Effector CD8-positive, alpha-beta T cell (primary cell): Measurements from ENCODE around the gene SYNJ1.
"Not testable (repeated sequence)": the region's sequence is repeated elsewhere in the genome, so short reads cannot be mapped to it uniquely, and the experiment has no call there.

Experiments used
- DNase-seq: peaks from one replicate; lab custom pipeline; 2025; lab: John Stamatoyannopoulos, UW

Gene SYNJ1

GRCh38 chr21:32612075-32612998 is 115.5 kb downstream of the SYNJ1 start, which contains the start of gene CFAP298:
Gene CFAP298 (minus strand): TSS chr21:32612377. CDS start chr21:32612243, 134 bp downstream.
- DNase-seq = peak; percentile 81

- no peak for DNase-seq
Observed at GRCh38 chr21:32611471-32611997, 116.3 kb downstream of the SYNJ1 start.

DNA sequence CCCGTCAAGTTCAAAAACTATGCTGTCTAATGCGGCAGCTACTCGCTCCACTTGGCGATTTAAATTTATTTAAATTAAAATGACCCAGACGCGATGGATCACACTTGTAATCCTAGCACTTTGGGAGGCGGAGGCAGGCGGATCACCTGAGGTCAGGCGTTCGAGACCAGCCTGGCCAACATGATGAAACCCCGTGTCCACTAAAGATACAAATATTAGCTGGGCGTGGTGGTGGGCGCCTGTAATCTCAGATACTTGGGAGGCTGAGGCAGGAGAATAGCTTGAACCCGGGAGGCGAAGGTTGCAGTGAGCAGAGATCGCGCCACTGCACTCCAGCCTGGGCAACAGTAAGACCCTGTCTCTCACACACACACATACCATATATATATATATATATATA is 116.9 kb downstream of the SYNJ1 start:
- DNase-seq = not testable (repeated sequence)

DNA sequence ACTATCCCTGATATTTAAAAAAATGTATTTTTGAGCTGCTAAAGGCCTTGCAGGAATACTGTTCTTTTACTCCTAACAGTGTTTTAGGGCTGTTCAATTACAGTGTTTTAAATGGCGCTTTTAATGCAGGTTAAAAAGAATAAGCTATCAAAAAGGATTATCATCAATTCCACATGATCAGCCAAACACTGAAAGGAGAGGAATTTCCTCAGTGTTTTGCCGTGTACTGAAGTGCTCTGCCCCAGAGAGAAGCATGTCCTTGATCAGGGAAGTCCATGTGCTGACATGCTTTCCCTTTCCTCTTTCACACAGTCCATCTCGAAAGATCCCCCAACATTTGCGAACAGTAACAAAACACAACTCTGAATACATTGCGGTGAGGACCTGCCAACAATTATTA is 119.0 kb downstream of the SYNJ1 start:
- DNase-seq = no peak

DNA sequence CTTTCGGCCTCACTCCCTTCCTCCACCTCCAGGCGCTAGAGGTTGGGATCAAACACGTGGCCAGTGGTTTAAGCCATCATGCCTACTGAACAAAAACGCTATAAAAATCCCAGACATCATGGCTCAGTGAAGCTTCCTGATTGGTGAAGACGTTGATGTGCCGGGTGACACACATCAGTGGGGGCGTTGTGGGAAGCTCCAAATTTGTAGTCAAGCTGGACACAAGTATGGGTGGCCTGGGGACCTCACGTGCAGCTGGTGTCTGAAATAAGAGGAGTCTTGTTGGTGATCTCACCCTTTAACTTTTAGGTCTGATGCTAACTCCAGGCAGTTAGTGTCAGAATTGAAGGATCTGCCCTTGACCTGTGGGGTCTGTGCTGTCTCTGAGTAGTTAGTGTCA is 122.3 kb downstream of the SYNJ1 start:
- DNase-seq = no peak

DNA sequence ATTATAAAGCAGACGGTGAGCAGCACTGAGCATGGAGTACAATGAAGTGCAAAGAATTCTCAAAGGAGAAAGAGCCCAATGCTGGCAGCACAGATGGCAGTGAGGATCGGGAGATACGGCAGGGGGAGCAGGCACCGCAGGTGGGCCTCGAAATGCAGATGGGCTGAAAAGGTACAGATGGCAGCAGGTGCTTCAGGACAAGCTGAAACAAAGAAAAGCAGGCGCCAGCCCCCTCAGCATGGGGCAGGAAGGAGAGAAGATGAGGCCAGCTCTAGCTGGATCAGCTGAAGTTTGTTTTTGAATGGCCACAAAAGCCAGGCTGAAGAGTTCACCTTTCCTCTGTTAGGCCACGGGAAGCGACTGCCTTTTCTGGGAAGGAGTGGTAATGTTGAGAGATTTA is 123.3 kb downstream of the SYNJ1 start:
- DNase-seq = no peak

DNA sequence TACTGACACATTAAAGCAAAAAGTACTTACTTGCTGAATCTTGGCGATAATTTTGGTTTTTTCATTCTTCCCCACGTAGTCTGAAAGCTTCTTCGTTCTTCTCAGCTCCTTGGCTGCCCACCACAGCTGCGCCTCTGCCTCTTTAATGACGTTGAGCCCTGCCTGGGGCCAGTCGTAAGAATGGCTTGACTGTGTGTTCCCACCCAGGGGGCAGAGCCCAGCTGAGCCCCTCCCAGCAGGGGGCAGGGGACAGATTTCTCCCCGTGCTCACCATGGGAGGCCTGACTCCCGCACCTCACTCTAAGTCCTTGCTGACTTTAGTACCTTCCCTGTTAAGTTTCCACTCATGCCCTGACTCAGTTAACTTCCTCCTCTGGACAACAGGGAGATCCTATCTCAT is 124.7 kb downstream of the SYNJ1 start:
- DNase-seq = no peak

DNA sequence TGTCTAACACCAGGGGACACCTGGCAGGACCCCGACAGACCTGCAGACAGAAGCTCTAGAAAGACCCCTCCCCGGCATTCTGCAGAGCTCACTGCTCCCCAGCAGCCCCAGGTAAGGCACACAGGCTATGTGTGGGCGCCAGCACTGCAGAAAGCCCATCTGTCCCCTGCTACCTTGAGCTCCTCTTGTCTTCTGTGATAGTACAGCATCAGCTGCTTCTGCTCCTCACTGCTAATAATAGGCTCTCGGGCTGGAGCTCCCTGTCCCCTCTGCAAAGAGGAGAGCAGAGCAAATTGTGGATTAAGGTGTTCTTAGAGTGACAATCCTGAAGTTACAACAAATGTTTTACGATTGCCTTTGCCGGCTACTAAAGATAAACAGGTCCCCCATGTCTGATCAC is 125.7 kb downstream of the SYNJ1 start:
- DNase-seq = no peak

DNA sequence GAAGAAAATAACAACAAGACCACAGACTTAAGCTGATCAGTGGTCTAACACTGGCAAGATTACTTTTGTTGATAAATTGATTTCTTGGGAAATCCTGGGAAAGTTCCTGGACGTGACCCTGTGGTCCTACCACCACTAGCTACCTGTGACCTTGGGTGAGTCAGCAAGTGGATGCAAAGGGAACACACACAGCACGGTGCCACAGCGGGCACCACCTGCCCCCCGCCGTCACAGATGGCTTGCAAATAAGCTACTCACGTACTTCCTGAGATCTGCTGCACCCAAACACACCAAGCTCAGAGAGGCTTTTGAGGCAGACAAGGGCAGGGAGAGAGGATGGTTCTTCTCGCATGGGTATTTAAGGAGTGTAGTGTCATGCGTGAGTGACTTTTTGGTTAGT is 128.3 kb downstream of the SYNJ1 start:
- no peak for DNase-seq

GRCh38 chr21:32599091-32599490 is 128.7 kb downstream of the SYNJ1 start:
- no peak for DNase-seq

DNA sequence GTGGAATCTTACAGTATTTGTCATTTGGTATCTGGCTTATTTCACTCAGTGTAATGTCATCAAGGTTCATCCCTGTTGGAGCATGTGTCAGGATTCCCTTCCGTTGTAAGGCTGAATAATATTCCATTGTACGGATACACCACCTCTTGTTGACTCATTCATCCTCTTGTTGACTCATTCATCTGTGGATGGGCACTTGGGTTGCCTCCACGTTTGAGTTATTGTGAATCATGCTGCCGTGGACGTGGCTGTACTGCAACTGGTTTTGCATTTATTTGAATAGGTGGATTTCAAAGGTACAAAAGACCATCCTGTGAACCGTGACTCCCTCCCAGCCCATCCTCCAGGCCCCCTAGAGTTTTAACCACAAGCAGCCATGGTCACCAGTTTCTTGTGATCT is 130.6 kb downstream of the SYNJ1 start:
- DNase-seq = no peak

- no peak for DNase-seq
Observed at GRCh38 chr21:32595431-32595830, 132.4 kb downstream of the SYNJ1 start.

- no peak for DNase-seq
Observed at GRCh38 chr21:32593690-32594089, 134.1 kb downstream of the SYNJ1 start.

DNA sequence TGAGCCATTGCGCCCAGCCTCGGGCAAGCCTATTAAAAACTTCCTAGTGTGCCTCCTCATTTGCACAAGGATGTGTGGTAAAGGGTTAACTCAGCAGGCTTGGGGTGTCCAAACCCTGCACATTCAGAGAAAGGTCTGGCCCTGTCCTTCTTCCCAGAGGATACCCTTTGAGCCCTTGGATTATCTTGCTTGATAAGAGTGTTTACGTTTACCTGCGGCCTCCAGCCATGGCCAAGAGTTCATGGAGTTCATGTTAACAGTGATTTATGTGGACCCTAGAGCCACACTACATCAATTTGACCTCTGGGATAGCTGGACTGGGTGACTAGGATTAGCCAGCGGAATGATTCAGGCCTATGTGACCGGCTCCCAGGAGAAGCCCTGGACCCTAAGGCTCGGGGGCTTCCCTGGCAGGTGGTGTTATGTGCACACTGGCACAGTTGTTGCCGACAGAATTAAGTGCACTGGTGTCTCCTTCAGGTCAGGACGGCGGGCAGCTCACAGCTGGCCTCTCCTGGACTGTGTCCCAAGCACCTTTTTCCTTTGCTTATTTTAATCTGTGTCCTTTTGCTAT is 134.8 kb downstream of the SYNJ1 start:
- DNase-seq = no peak

- DNase-seq = no peak
Observed at GRCh38 chr21:32590130-32590529, 137.7 kb downstream of the SYNJ1 start.

DNA sequence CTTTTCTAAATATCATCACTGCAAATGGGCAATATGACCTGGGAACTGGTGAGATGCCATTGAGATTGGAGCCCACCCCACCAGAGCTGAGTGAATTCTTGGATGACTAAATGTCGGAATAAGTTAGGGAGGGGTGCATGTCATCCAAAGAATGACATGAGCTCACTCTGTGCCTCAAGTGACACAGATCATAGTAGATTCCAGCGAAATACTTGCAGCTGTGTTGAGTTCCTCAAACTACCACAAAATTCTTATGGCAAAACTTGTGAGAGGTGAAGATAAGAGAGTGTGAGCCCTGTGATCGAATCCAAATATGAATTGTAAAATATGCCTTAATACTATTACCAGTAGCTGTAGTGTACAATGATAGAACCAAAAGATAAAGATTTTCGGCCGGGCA is 140.2 kb downstream of the SYNJ1 start:
- DNase-seq = no peak

- DNase-seq = no peak
Observed at GRCh38 chr21:32587120-32587519, 140.7 kb downstream of the SYNJ1 start.

DNA sequence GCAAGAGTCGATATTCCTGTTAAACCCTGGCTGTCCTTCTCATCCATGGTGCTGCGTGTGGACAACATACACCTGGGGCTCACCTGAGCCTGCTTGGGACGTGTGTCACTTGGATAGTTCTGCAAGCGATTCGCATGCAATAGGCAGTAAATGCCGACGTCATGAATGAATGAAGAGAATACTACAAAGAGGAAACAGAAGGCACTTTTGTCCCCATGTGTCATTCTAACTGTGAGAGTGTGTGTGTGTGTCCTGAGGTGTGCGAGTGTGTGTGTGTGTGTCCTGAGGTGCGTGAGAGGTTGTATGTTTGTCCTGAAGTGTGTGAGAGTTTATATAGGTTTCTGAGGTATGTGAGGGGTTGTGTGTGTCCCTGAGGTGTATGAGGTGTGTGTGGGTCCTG is 141.8 kb downstream of the SYNJ1 start:
- DNase-seq = no peak

DNA sequence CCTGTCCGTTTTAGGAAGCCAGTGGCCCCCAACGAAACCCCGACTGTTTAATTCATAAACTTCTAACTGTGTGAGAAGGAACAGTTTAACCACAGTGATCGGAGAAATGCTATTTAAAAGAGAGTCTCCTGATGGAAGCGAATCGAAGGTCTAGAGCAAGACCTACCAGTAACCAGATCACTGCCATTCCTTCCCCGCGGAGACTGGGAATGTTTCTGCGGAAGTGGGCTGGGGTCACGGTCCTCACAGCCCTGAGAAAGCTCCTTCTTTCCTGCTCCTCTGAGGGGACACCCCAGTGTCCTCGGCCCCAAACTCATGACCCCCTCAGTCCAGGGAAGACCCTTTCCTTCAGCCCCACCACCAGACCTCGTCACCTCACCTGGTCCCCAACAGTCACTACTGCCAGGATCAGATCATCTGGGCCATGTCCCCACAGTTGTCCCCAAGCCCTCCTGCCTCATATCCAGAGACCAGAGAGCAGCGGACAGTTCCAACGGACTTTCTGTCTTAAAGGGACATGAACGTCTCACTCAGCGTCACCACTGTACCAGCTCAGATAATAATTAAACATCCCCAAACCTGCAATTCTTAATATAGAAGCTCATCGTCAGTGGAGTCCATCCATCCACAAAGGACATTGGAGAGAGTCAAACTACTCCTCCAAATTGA is 142.6 kb downstream of the SYNJ1 start, which contains the start of gene TCP10L:
TCP10L (minus strand) TSS at position 482 of the 669 bp plus-strand sequence. CDS start 1,219 bp downstream, outside the sequence.
- no peak for DNase-seq

- no peak for DNase-seq
Observed at GRCh38 chr21:32584472-32584871, 143.3 kb downstream of the SYNJ1 start.

DNA sequence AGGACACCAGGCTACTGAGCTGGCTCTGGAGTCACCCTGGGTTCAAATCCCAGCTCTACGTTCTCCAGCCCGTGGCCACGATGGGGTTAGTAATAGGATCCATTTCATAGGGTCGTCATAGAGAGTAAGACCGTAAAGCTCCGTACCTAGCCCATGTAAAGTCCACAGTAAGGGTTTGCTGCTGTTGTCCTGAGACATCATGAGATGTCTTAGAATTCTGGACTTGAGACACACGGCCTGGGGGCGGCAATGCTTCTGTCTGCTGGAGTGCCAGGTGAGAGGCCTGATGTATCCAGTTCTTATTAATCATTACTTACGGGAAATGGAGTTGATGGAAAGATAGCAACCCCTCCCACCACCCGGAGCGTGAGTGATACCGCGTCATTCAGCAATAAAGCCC is 146.1 kb downstream of the SYNJ1 start:
- DNase-seq = no peak

- no peak for DNase-seq
Observed at GRCh38 chr21:32580949-32581348, 146.9 kb downstream of the SYNJ1 start.
